SIG-M5 treated with dmso at 0.1 percent for 504 hours (cell line): ENCODE data around the gene ID3.

Experiments
- DNase-seq: peaks from one replicate; lab custom pipeline; 2025; ENCODE audit not compliant: unreplicated experiment; lab: John Stamatoyannopoulos, UW

The ID3 gene

GRCh38 chr1:23528250-23528978, 30.9 kb downstream of the ID3 start:
- peak; percentile 78 for DNase-seq

GRCh38 chr1:23527900-23528249, 31.4 kb downstream of the ID3 start:
- no peak for DNase-seq

GRCh38 chr1:23527366-23527765, 31.9 kb downstream of the ID3 start:
- DNase-seq: no peak

GRCh38 chr1:23526329-23527041, 32.8 kb downstream of the ID3 start:
- no peak for DNase-seq

GRCh38 chr1:23525558-23526250, 33.6 kb downstream of the ID3 start:
- no peak for DNase-seq

GRCh38 chr1:23524716-23525401, 34.4 kb downstream of the ID3 start:
- DNase-seq: no peak

GRCh38 chr1:23524163-23524562, 35.1 kb downstream of the ID3 start:
- no peak for DNase-seq

- DNase-seq: peak; percentile 74
Measured at GRCh38 chr1:23522244-23522982, 36.9 kb downstream of the ID3 start.

GRCh38 chr1:23521588-23521987, 37.7 kb downstream of the ID3 start:
- DNase-seq: no peak

GRCh38 chr1:23517581-23517980, 41.7 kb downstream of the ID3 start:
- DNase-seq: no peak

GRCh38 chr1:23515905-23516304, 43.4 kb downstream of the ID3 start:
- DNase-seq: no peak

- DNase-seq: no peak
Measured at GRCh38 chr1:23514111-23514679, 45.1 kb downstream of the ID3 start.

GRCh38 chr1:23509896-23510295, 49.4 kb downstream of the ID3 start:
- DNase-seq: no peak
